Measurements from ENCODE around the gene RPS6KA2.

- TF ChIP-seq CTCF (IDR thresholded peaks at IDR 0.05; ENCODE audit: extremely low read depth in 1 of 2, insufficient read depth in 1 of 2, low read depth in 1 of 2, low read length in 2 of 2) (no peak), GATA2 (IDR thresholded peaks at IDR 0.05; ENCODE audit: insufficient read depth, insufficient read length, low read depth, low read length) (no peak), EZH2 (IDR thresholded peaks at IDR 0.05; ENCODE audit: borderline replicate concordance, low read depth, low read length, severe bottlenecking) (no peak)
These were observed 247.9 kb downstream of the RPS6KA2 start for GRCh38 chr6:166379103-166379586.

All from endothelial cell of umbilical vein (primary cell).